Measurements from ENCODE around the gene CAPN2. TPM values are rescaled to one million over a fixed set of nuclear protein-coding genes. Genes with fewer than 3 reads are reported as not detected.

Gene CAPN2
- total RNA-seq, 1 donor from 2014 or later: 120 TPM

GRCh38 chr1:223680188-223680587 lies 32.2 kb upstream of the CAPN2 start:
- Mint-ChIP-seq H3K4me3 (no peak overlapping the region), H3K9me3 (no peaks in the 10 kb centered on the region), H3K27me3 (peaks cover 14% of the 10 kb centered on the region), H3K4me1 (ENCODE audit: unreplicated experiment) (peaks cover 5% of the 10 kb centered on the region), H3K27ac (no peak overlapping the region), H3K36me3 (no peaks in the 10 kb centered on the region)
- no peak for TF ChIP-seq CTCF (conservative IDR thresholded peaks at IDR 0.05)
- no peak for DNase-seq (ENCODE audit: extremely low spot score, unreplicated experiment)

- Mint-ChIP-seq H3K9me3 (no peaks in the 10 kb centered on the region), H3K4me3 (no peak overlapping the region), H3K36me3 (no peaks in the 10 kb centered on the region), H3K4me1 (ENCODE audit: unreplicated experiment) (peaks cover 5% of the 10 kb centered on the region), H3K27ac (no peak overlapping the region), H3K27me3 (peaks cover 22% of the 10 kb centered on the region)
- no peak for TF ChIP-seq CTCF (conservative IDR thresholded peaks at IDR 0.05)
- DNase-seq (ENCODE audit: extremely low spot score, unreplicated experiment): no peak
These were observed 29.8 kb upstream of the CAPN2 start for GRCh38 chr1:223682502-223682901.

GRCh38 chr1:223683586-223684487 lies 28.5 kb upstream of the CAPN2 start:
- Mint-ChIP-seq H3K36me3 (no peaks in the 10 kb centered on the region), H3K4me1 (ENCODE audit: unreplicated experiment) (peaks cover 5% of the 10 kb centered on the region), H3K27me3 (peaks cover 22% of the 10 kb centered on the region), H3K27ac (no peak overlapping the region), H3K9me3 (no peaks in the 10 kb centered on the region), H3K4me3 (no peak overlapping the region)
- TF ChIP-seq CTCF (conservative IDR thresholded peaks at IDR 0.05): peak; percentile 93
- DNase-seq (ENCODE audit: extremely low spot score, unreplicated experiment): no peak

GRCh38 chr1:223684488-223684792 lies 27.9 kb upstream of the CAPN2 start:
- H3K4me1 Mint-ChIP-seq (ENCODE audit: unreplicated experiment): peaks cover 5% of the 10 kb centered on the region
- peaks cover 22% of the 10 kb centered on the region for H3K27me3 Mint-ChIP-seq
- H3K36me3 Mint-ChIP-seq: no peaks in the 10 kb centered on the region
- no peak overlapping the region for H3K27ac Mint-ChIP-seq
- H3K4me3 Mint-ChIP-seq: no peak overlapping the region
- DNase-seq (ENCODE audit: extremely low spot score, unreplicated experiment): no peak
- H3K9me3 Mint-ChIP-seq: no peaks in the 10 kb centered on the region
- TF ChIP-seq CTCF (conservative IDR thresholded peaks at IDR 0.05): peak; percentile 34

GRCh38 chr1:223691121-223691520 lies 21.2 kb upstream of the CAPN2 start:
- Mint-ChIP-seq H3K27me3 (peaks cover 4% of the 10 kb centered on the region), H3K27ac (no peak overlapping the region), H3K4me3 (no peak overlapping the region), H3K4me1 (ENCODE audit: unreplicated experiment) (no peaks in the 10 kb centered on the region), H3K36me3 (no peaks in the 10 kb centered on the region), H3K9me3 (no peaks in the 10 kb centered on the region)
- no peak for DNase-seq (ENCODE audit: extremely low spot score, unreplicated experiment)
- TF ChIP-seq CTCF (conservative IDR thresholded peaks at IDR 0.05): no peak

All from type B pancreatic cell (in vitro differentiated cells).